Measurements from ENCODE around the gene OLR1.

The OLR1 gene

DNA sequence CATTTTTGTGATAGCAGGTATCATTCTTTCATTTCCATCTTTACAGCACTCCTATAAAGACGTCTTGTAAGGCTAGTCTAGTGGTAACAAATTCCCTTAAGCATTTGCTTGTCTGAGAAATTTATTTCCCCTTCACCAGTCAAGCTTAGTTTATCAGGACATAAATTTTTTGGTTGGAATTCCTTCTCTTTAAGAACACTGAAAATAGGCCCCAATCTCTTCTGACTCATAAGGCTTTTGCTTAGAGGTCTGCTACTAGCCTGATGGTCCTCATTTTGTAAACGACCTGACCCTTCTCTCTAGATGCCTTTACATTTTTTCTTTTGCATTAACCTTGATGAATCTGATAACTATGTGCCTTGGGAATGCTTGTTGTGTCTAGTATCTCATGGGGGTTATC, 20.3 kb downstream of the OLR1 start:
- no peak for DNase-seq

DNA sequence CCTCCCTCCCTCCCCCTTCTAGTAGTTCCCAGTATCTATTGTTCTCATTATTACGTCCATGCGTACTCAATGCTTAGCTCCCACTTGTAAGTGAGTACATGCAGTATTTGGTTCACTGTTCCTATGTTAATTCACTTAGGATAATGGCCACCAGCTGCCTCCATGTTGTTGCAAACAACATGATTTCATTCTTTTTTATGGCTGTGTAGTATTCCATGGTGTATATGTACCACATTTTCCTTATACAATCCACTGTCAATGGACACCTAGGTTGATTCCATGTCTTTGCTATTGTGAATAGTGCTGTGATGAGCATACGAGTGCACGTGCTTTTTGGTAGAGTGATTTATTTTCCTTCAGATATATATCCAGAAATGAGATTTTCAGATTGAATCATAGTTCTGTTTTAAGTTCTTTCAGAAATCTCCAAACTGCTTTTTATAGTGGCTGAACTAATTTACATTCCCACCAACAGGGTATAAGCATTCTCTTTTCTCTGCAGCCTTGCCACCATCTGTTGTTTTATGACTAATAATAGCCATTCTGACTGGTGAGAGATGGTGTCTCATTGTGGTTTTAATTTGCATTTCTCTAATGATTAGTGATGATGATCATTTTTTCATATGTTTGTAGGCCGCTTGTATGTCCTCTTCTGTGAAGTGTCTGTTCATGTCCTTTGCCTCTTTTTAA, 24.1 kb downstream of the OLR1 start:
- no peak for DNase-seq

DNA sequence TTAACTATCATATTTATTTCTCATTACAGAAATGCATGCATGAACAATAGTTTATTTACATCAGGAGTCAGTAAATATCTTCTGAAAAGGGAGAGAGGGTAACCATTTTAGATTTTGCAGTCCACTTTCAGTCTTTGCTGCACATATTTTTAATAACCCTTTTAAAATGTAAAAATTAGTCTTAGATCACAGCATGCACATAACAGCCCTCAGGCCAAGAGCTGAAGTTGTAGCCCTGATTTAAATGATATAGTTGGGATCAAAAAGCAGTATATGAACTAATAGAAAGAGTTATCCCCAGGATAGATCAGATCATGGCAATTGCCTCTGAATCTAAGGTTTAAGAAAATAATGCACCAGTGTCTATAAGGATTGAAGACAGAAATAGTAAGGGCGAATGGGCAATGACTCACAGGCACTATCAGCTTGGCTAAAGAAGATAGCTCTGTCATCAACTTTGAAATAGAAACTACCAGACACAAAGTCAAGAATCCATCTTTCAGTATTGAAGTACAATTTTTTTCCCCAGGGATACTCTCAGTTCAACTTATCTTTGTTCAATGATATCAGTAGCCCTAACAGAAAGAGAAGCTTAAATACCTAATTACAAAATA, 28.8 kb downstream of the OLR1 start:
- no peak for DNase-seq

DNA sequence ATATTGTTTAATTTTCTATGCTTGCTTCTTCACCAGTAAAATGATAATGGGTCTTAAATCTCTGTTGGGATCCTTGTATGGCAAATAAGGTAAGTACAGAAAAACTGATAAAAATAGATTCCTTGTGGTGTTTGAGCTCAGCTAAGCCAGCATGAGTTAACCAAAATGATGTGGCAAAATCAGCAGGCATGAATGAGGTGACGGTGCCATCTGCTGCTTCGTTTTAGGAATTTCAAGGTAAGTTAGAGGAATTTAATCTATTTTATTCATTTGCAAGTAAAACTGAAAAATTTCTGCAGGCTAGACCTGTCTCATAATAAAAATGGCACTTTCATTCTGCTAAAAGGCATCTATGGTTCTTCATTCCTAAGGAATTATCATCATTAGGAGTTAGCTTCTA, 31.9 kb downstream of the OLR1 start:
- peak; percentile 15 for DNase-seq

DNA sequence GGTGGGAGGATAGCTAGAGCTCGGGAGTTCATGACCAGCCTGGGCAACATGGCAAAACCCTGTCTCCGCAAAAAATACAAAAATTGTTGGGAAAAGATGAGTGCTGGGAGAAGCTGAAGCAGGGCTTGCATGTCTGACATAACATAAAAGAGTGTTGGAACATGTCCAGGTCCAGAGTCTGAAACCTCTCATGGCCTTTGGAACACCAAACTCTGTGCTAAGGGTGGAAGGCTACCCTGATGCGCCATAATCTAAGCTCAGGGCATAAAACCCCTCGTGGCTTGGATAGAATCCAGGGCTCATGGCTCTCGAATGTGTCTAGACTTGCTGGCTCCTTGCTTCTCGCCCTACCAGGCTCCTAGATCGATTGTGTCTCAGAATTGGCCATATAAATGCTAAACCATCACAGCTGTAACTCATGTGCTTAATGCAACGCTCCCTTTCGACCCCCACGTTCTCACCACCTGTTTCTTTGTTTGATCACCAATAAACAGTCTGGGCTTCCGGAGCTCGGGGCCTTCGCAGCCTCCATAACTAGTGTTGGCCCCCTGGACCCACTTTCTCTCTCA, 35.2 kb downstream of the OLR1 start:
- no peak for DNase-seq

DNA sequence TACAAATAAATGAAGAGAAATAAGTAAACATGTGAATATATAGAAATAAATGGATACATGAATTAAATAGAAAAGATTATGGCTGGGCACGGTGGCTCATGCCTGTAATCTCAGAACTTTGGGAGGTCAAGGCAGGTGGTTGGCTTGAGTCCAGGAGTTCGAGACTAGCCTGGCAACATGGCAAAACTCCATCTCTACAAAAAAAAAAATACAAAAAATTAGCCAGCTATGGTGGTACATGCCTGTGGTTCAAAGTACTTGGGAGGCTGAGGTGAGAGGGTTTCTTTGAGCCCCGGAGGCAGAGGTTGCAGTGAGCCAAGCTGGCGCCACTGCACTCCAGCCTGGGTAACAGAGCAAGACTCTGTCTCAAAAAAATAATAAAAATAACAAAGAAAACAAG, 36.8 kb downstream of the OLR1 start:
- DNase-seq: no peak

DNA sequence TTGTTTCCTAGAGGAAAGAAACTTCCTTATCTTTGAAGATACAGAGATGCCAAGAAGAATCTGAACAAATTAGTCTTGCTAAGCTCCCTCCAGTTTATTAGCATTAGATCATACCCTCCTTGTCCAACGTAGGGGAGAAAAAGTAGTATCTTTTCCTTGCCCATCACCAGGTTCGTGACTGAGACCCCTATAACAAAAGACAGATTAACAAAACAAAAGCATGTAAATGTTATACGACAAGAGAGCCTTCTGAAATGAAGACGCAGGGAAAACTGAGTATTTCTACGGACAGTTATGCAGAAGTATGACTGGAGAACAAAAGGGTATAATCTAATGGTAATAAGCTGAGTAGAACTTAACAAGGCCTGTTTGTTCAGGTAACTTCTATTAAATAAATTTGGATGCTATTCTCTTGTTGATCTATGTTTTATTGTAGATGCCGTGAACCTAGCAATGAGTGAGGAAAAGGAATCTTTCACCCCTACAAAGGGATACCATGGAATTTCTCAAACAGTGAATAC, 39.0 kb downstream of the OLR1 start:
- DNase-seq: no peak

DNA sequence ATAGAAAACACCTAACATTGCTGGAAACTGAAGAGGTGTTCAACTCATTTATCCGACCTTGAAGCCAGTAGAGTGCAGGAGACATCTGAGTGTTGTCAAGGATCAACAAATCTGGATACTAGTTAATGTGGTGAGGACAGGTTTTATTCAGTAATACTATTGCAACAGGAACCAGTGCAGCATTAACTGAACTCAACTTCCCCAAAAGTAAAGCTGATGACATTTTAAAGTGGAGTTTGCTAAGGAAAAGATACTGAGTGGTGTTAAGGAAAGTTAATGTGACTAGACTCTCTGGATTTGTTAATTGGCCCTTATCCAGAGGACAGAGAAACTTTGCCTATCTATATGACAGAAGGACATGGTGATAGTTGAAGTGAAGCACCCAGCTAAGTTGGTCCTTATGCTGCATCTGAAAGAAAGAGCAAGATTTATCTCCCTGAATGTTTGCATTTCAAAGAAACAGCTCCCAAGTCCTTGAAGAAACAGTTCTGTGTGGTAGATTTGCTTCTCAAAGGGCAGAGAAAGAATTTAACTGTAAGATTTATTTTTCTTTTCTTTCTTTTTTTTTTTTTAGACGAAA, 40.7 kb downstream of the OLR1 start:
- DNase-seq: no peak

DNA sequence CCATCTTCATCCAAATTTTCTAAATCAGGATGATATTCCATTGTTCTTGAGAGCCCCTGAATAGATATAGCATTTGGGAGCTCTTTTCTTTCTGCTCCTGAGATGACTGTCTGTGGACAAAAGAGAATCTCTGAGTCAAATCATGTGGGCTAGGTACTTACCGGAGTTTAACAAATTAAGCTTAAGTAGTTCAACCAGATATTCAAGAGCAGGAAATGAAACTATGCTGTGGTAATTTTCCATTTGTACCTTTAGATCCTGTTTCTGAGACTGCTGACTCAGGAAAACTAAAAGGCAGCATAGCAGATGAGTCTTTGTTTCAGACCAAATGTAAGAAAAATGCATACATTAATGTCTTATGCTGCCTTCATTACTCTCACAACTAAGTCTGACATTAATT, 41.9 kb downstream of the OLR1 start, which contains the start of gene CLEC7A:
CLEC7A (minus strand) TSS at position 158 of the 400 bp plus-strand sequence; CDS start at position 41, 117 bp downstream.
- no peak for DNase-seq

DNA sequence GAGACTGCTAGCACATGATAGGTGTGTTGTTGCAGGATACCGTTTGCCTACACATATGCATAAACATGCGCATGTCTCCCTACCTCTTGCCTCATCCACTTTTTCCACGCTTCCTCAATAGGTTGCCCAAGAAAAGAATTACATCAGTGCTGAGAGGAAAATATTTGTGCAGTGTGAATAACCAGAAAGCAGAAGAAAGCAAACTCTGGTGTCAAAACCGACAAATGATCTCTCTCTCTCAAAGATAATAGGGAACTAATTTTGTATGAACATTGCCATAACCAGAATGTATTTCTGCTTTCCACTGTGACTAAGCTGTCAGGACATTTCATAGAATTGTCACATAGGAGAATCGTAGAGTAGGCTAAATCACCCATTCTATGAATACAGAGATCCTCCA, 43.2 kb downstream of the OLR1 start:
- DNase-seq: no peak

DNA sequence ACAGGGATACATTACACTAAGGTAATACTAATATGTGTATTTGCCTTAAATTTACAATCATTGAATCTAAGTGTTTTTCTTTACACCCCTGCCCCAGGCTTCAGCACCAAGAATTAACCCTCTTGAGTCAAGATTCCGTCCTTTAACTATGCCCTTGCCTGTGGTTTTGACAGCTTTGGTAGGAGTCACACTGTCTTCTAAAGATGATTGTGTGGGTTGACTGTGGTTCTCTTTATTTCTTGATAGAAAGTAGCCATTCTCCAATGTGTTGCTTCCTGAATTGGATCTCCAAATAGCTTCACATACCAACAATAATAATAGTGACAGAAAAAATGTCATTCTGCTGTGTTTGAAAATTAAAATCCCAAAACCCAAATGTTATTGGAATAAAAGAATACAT, 45.5 kb downstream of the OLR1 start:
- DNase-seq: no peak

DNA sequence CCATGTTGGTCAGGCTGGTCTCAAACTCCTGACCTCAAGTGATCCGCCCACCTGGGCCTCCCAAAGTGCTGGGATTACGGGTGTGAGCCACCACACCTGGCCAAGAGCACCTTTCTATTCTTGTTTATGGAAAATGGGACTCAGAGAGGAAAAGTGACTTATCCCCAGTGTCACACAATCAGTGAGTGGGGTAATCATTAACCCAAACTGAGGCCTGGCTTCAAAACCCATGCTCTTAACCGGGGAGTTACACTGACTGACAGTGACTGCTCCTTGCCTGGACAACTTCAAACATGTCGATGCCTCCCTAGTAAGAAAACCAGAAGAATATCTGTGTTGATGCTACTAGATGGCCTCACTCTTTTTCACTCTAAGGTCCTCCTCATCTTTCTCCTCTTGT, 49.2 kb downstream of the OLR1 start:
- DNase-seq: no peak

DNA sequence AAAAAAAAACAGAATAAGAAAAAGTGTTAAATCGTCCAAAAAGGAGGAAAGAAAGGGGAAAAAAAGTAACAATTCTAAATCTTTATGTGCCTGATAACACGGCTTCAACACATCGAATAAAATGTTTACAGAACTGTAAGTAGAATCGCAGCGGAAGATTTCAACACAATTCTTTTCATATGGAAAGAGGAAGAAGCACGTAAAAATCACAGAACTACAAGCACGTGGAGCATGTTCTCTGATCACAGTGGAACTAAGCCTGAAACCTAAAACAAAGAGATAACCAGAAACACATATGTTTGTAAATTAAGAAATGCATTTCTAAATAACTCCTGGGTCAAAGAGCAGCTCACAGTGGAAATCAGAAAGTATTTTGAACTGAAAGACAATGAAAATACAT, 50.7 kb downstream of the OLR1 start:
- no peak for DNase-seq

DNA sequence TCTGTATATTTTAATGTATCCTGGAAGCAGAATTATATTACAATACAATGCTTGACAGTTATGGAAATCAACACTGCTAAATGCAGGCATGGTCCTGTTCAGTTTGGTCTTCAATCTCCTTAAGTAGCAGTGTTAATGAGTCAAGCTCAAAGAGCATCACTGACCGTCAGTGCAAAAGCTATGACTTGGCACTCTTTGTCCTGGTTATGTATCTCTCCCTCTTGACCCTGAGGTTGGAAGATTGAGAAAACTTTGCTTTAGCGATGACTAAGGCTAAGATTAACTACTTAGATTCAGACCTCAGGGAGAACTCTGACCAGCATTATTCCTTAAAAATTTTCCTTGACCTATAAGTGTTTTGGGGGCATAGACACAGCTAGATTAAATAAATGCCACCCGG, 52.9 kb downstream of the OLR1 start:
- DNase-seq: no peak

DNA sequence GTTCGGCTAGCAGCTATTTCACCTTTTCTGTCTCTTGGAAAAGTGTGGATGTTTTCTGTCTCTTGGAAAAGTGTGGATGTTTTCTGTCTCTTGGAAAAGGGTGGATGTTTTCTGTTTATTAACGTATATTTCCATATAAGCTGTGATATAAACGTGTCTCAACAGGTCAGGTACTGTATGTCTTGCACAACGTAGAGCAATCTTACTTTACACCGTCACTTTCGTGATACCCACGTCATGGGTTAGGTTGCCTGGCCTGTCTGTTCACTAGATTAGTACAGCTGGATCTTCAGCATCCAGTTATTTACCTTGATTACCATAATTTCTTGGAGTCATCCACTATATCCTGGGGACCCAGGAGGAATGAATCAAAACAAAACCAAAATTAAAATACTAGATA, 56.0 kb downstream of the OLR1 start:
- DNase-seq: no peak

DNA sequence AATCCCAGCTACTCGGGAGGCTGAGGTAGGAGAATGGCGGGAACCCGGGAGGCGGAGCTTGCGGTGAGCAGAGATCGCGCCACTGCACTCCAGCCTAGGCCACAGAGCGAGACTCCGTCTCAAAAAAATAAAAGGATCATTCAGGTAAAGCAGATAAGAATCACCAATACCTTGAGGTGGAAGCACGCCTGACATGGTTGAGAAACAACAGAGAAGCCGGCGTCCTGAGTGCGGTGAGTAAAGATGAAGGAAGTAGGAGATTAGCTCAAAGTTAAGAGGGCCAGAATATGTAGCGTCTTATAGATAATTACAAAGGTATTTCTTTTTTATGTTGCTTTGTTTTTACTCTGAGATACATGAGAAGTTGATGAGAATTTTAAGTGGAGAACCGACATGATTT, 56.6 kb downstream of the OLR1 start:
- DNase-seq: no peak

DNA sequence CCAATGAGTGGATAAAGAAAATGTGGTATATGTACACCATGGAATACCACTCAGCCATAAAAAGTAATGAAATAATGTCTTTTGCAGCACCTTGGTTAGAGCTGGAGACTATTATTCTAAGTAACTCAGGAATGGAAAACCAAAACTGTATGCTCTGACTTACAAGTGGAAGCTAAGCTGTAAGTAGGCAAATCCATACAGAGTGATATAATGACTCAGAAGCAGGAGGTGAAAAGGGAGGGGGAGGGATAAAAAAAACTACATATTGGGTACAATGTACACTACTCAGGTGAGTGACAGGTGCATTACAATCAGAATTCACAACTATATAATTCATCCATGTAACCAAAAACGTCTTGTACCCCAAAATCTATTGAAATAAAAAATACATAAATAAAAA, 58.0 kb downstream of the OLR1 start:
- DNase-seq: no peak

DNA sequence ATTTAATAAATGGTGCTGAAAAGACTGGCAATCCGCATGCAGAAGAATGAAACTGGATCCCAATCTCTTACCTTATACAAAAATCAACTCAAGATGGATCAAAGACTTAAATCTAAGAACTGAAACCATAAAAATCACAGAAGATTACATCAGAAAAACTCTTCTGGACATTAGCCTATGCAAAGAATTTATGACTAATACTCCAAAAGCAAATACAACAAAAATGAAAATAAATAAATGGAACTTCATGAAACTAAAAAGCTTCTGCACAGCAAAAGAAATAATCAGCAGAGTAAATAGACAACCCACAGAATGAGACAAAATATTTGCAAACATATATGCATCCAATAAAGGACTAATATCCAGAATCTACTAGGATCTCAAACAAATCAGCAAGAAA, 58.9 kb downstream of the OLR1 start:
- no peak for DNase-seq

DNA sequence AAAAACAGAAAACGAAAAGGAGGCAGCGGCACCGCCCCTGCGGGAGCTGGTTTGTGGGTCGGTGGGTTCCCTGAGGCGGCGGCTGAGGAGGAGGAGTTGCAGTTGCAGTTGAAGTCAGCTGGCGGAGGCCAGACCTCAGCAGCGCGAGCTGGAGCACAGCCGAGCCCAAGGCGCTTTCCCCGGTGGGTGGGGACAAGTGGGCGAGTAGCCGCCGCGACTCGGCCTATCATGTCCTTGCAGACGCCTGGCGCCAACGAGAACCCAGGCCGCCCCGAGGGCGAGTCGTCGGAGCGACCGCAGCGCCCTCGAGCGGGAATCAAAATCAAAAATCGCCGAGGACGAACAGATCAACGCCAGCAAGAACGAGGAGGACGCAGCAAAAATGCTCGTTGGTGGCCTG, 60.5 kb downstream of the OLR1 start:
- no peak for DNase-seq

DNA sequence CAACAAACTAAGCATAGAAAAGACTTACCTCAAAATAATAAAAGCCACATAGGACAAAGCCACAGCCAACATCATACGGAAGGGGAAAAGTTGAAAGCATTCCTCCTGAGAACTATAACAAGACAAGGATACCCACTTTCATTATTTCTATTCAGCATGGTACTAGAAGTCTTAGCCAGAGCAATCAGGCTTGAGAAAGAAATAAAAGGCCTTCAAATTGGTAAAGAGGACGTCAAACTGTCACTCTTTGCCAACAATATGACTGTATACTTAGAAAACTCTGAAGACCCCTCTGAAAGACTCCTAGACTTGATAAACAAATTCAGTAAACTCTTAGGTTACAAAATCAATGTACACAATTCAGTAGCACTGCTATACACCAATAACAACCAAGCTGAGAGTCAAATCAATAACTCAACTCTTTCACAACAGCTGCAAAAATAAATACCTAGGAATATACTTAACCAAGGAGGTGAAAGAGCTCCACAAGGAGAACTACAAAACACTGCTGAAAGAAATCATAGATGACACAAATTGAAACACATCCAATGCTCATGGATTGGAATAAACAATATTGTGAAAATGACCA, 61.6 kb downstream of the OLR1 start:
- no peak for DNase-seq

Data from NCI-H1694 treated with DMSO at 0.1 percent for 48 hours (cell line).